Tibial nerve (tissue), 3 donors: Measurements from ENCODE around the gene PPM1M.

Source experiments
- CTCF ChIP-seq, 5 experiments: fragments of 200-600 bp in 3 of 5; fragments of 450-650 bp in 2 of 5; sonication (generic) in 3 of 5; IDR thresholded peaks; one replicate each; pipeline ENCODE4 v1.5.1; 2016 to 2019; ENCODE audit warnings: antibody characterized with exemption in 5 of 5, mild to moderate bottlenecking in 3 of 5, moderate library complexity in 2 of 5
- POLR2A ChIP-seq, 2 donors: fragments of 450-650 bp; IDR thresholded peaks; one replicate each; pipeline ENCODE4 v1.6.1; 2017; ENCODE audit warnings: antibody characterized with exemption in 2 of 2, mild to moderate bottlenecking in 2 of 2, moderate library complexity in 2 of 2

GRCh38 chr3:52295671-52296208, 50.2 kb downstream of the PPM1M start:
- TF ChIP-seq POLR2A (IDR thresholded peaks at IDR 0.05) (no peak), CTCF (IDR thresholded peaks at IDR 0.05) (no peak)
